Body of pancreas (tissue), 4 donors: ENCODE data around the gene DBNL.

Source experiments
- POLR2A ChIP-seq, 3 donors: fragments of 450-650 bp; IDR thresholded peaks; one replicate each; pipeline ENCODE4 v1.6.1; 2016; ENCODE audit warnings: antibody characterized with exemption in 3 of 3, mild to moderate bottlenecking in 2 of 3
- TF ChIP-seq, protein P1 (sequence below), 7 experiments: fragments of 450-650 bp in 4 of 7; fragments of 200-600 bp in 3 of 7; sonication (generic) in 3 of 7; IDR thresholded peaks; one replicate each; pipeline ENCODE4 v1.5.1; 2016 to 2019; ENCODE audit warnings: antibody characterized with exemption in 7 of 7

DNA sequence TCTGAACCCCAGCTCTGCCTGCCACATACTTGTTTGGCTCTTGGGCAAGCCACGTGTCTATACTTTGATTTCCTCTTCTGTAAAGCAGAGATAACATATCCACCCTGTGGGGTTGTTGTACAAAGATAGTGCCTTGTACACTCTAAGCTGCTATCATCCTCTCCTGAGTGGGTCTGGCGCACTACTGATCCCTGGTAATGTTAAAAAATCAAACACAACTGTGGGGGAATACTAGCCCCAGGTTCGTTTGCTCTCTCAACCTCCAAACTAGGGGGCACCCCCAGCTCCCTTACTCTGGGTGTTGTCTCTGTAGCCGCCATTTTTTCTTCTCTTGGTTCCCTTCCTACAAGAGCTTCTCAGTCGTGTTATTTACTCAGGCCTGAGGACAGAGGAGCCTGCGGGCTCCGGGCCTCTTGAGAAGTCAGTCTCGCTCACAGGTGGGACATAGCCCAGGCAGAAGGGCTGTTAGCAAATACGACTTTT, 36.8 kb downstream of the DBNL start:
- TF ChIP-seq, protein P1, sequence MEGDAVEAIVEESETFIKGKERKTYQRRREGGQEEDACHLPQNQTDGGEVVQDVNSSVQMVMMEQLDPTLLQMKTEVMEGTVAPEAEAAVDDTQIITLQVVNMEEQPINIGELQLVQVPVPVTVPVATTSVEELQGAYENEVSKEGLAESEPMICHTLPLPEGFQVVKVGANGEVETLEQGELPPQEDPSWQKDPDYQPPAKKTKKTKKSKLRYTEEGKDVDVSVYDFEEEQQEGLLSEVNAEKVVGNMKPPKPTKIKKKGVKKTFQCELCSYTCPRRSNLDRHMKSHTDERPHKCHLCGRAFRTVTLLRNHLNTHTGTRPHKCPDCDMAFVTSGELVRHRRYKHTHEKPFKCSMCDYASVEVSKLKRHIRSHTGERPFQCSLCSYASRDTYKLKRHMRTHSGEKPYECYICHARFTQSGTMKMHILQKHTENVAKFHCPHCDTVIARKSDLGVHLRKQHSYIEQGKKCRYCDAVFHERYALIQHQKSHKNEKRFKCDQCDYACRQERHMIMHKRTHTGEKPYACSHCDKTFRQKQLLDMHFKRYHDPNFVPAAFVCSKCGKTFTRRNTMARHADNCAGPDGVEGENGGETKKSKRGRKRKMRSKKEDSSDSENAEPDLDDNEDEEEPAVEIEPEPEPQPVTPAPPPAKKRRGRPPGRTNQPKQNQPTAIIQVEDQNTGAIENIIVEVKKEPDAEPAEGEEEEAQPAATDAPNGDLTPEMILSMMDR (IDR thresholded peaks at IDR 0.05): no peak
- no peak for TF ChIP-seq POLR2A (IDR thresholded peaks at IDR 0.05)
